Mesothelial cell of epicardium (in vitro differentiated cells): ENCODE measurements around the gene RIMBP2. TPM values are rescaled to one million over a fixed set of nuclear protein-coding genes. Genes with fewer than 3 reads are reported as not detected.

ENCODE experiments used
- DNase-seq, 2 experiments: peaks; one replicate each; pipeline ENCODE4 v3.0.0; 2021; ENCODE audit warnings: low spot score in 2 of 2; ENCODE audit not compliant: unreplicated experiment in 2 of 2
- H3K27ac Mint-ChIP-seq: 2 replicates; pipeline ENCODE4 v1.8.0; 2021; ENCODE audit warnings: mixed read lengths
- H3K27me3 Mint-ChIP-seq: 2 replicates; pipeline ENCODE4 v1.8.0; 2021; ENCODE audit warnings: low read depth, mixed read lengths
- H3K36me3 Mint-ChIP-seq: 2 replicates; pipeline ENCODE4 v1.8.0; 2021; ENCODE audit warnings: mixed read lengths
- H3K4me1 Mint-ChIP-seq: 2 replicates; pipeline ENCODE4 v1.8.0; 2021; ENCODE audit warnings: mixed read lengths
- H3K4me3 Mint-ChIP-seq: 2 replicates; pipeline ENCODE4 v1.8.0; 2021; ENCODE audit warnings: mild to moderate bottlenecking, moderate library complexity, mixed read lengths
- H3K9me3 Mint-ChIP-seq: 2 replicates; pipeline ENCODE4 v1.8.0; 2021; ENCODE audit warnings: mixed read lengths
- total RNA-seq: library from RNA; stranded (reverse); gene quantifications from 3 replicates; pipeline ENCODE4 v1.2.1, GENCODE V29; 2021
- TF ChIP-seq, protein P1 (sequence below): fragments of 200-600 bp; sonication (generic); IDR thresholded peaks from one replicate; pipeline ENCODE4 v1.5.0; 2021; ENCODE audit warnings: antibody characterized with exemption; ENCODE audit not compliant: unreplicated experiment

RIMBP2 gene
- total RNA-seq, 1 donor from 2014 or later, result 8.6 TPM

DNA sequence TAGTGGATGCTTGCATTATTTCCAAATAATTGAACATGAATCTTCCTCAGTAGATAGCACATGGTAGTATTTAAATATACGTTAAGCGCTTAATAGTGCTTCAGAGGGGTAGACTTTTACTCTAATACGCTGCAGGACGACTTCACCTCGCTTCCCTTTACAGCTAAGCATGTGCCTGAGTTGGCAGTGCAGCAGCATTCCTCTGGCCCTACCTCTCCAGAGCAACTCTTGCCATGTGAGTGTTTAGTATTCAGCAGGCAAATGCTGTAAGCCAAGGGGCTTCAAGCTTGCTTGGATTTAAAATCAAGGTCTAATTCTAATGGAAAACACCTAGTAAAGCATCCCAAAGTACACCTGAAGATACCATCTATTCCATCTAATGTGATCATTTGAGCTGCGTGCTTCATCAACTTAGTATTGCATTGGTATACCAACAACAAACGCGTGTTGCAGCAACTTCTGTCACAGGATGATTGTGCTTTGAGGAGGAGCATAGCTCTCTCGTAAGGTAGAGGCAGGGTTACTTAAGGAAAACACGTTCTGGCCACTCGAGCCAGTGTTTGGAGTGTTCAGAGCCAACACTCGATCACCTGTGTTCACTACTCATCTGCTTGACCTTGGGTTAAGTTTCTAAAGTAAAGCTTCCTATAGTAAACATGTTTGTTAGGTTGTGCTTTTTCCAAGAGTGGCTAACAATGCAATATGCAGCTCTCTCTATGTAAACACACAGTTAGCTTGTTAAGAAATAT, 317.8 kb downstream of the RIMBP2 start:
- Mint-ChIP-seq H3K4me3 (no peak overlapping the region), H3K27ac (no peak overlapping the region), H3K36me3 (no peaks in the 10 kb centered on the region), H3K9me3 (no peaks in the 10 kb centered on the region), H3K27me3 (peaks cover 5% of the 10 kb centered on the region), H3K4me1 (no peaks in the 10 kb centered on the region)
- DNase-seq, result no peak
- TF ChIP-seq, protein P1, sequence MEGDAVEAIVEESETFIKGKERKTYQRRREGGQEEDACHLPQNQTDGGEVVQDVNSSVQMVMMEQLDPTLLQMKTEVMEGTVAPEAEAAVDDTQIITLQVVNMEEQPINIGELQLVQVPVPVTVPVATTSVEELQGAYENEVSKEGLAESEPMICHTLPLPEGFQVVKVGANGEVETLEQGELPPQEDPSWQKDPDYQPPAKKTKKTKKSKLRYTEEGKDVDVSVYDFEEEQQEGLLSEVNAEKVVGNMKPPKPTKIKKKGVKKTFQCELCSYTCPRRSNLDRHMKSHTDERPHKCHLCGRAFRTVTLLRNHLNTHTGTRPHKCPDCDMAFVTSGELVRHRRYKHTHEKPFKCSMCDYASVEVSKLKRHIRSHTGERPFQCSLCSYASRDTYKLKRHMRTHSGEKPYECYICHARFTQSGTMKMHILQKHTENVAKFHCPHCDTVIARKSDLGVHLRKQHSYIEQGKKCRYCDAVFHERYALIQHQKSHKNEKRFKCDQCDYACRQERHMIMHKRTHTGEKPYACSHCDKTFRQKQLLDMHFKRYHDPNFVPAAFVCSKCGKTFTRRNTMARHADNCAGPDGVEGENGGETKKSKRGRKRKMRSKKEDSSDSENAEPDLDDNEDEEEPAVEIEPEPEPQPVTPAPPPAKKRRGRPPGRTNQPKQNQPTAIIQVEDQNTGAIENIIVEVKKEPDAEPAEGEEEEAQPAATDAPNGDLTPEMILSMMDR, result no peak

DNA sequence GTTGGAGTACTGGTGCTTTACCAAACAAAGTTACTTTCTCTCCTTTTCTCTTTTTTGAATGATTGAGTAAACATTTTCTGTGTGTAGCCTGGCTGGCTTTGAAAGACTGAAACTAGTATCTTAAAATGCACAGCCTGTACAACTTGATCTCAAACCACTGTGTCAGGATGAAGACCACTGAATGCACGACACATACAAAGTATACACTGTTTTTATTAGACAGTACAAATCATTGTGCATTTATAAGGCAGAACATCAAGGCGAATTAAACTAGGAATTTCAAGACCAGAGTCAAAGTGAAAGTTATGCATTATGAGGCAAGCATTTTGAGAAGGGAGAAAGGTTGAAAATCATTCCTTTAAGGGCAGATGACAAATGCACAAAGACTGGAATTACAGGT, 319.4 kb downstream of the RIMBP2 start:
- TF ChIP-seq, protein P1, result no peak
- Mint-ChIP-seq H3K9me3 (no peaks in the 10 kb centered on the region), H3K4me1 (no peaks in the 10 kb centered on the region), H3K27ac (no peak overlapping the region), H3K27me3 (peaks cover 5% of the 10 kb centered on the region), H3K4me3 (no peak overlapping the region), H3K36me3 (no peaks in the 10 kb centered on the region)
- DNase-seq, result no peak

DNA sequence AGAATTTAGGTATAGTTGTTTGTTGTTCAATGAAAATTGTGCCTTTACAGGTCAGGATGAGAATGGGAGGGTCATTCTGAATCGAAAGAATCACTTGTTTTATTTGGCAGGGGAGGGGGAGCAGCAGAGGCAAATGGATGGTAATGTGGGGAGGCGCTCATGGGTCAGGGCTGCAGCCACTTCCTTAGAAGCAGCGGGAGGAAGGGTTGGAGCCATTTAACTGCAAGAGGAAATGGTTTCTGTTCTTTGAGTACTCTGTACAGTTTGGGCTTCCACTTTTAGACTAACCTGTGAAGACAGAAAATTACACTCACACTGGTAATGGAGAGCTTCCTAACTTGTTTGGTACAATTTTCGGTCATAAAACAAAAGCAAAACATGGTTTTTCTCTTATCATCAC, 321.2 kb downstream of the RIMBP2 start:
- no peak for DNase-seq
- Mint-ChIP-seq H3K27me3 (peaks cover 17% of the 10 kb centered on the region), H3K9me3 (no peaks in the 10 kb centered on the region), H3K36me3 (no peaks in the 10 kb centered on the region), H3K4me3 (no peak overlapping the region), H3K4me1 (peaks cover 2% of the 10 kb centered on the region), H3K27ac (no peak overlapping the region)
- TF ChIP-seq, protein P1, result no peak

DNA sequence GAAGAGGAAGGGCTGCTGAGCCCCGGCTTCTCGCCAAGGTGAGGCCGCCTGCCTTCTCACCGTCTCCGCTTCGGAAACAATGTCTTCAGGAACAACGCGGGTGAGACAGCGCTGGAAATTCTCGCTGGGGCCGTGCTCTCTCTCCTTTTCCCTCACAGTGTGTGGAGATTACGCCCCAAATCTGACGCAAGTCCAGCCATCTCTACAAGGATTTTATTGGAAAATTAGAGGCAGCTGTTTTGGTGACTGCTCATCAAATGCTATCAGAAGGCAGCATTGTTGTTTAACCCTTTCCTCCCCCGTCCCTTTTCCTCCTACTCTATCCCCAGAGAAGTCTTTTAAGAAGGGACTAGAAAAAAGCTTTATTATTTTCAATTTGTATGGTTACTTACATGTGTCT, 324.9 kb downstream of the RIMBP2 start:
- Mint-ChIP-seq H3K4me3 (no peak overlapping the region), H3K9me3 (no peaks in the 10 kb centered on the region), H3K36me3 (no peaks in the 10 kb centered on the region), H3K4me1 (peaks cover 2% of the 10 kb centered on the region), H3K27ac (no peak overlapping the region), H3K27me3 (peaks cover 27% of the 10 kb centered on the region)
- no peak for DNase-seq
- TF ChIP-seq, protein P1, result no peak

DNA sequence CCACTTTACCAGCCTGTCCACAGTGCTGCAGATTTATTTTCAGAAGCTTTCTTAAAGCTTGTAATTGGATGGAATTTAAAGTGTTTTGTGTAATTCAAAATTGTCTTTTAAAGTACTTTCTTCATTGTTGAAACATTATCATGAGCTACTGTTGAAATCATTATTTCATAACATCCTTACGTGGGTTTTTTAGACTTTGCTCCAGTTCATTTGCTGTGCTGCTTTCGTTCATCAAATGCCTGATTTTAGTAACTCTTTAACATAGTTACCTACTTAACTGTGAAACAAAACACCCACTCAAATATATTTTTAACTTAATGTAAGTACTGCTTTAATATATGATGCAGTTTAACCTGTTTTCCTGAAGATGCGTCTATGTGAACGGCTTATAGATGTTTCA, 330.9 kb downstream of the RIMBP2 start:
- TF ChIP-seq, protein P1, result no peak
- H3K4me3 Mint-ChIP-seq, result no peak overlapping the region
- no peak overlapping the region for H3K27ac Mint-ChIP-seq
- H3K4me1 Mint-ChIP-seq, result no peaks in the 10 kb centered on the region
- no peaks in the 10 kb centered on the region for H3K9me3 Mint-ChIP-seq
- no peaks in the 10 kb centered on the region for H3K36me3 Mint-ChIP-seq
- DNase-seq, result no peak
- peaks cover 49% of the 10 kb centered on the region for H3K27me3 Mint-ChIP-seq
